Measurements from ENCODE around the gene RAB26.
"Not testable (repeated sequence)": the region's sequence is repeated elsewhere in the genome, so short reads cannot be mapped to it uniquely, and the experiment has no call there.

The RAB26 gene

GRCh38 chr16:2147981-2148671, at the start of gene RAB26:
TSS of gene RAB26 (plus strand) at chr16:2148625. CDS start at chr16:2148784, 159 bp downstream.
- DNase-seq = peak; percentile 92

GRCh38 chr16:2101581-2101980, 46.8 kb upstream of the RAB26 start:
- not testable (repeated sequence) for DNase-seq

GRCh38 chr16:2102471-2102870, 46.0 kb upstream of the RAB26 start:
- DNase-seq = no peak

GRCh38 chr16:2104464-2104863, 44.0 kb upstream of the RAB26 start:
- not testable (repeated sequence) for DNase-seq

GRCh38 chr16:2105291-2105690, 43.1 kb upstream of the RAB26 start:
- not testable (repeated sequence) for DNase-seq

GRCh38 chr16:2105769-2106168, 42.7 kb upstream of the RAB26 start:
- not testable (repeated sequence) for DNase-seq

- not testable (repeated sequence) for DNase-seq
Measured at GRCh38 chr16:2106211-2106610, 42.2 kb upstream of the RAB26 start.

GRCh38 chr16:2107121-2107790, 41.2 kb upstream of the RAB26 start:
- DNase-seq = not testable (repeated sequence)

- DNase-seq = not testable (repeated sequence)
Measured at GRCh38 chr16:2107791-2108125, 40.7 kb upstream of the RAB26 start.

- DNase-seq = not testable (repeated sequence)
Measured at GRCh38 chr16:2108446-2109270, 39.8 kb upstream of the RAB26 start.

- DNase-seq = not testable (repeated sequence)
Measured at GRCh38 chr16:2109271-2109580, 39.2 kb upstream of the RAB26 start.

GRCh38 chr16:2109872-2110271, 38.6 kb upstream of the RAB26 start:
- DNase-seq = not testable (repeated sequence)

- DNase-seq = not testable (repeated sequence)
Measured at GRCh38 chr16:2110332-2111008, 38.0 kb upstream of the RAB26 start.

GRCh38 chr16:2111009-2111353, 37.4 kb upstream of the RAB26 start:
- DNase-seq = not testable (repeated sequence)

GRCh38 chr16:2111412-2112335, 36.8 kb upstream of the RAB26 start:
- DNase-seq = not testable (repeated sequence)

- DNase-seq = not testable (repeated sequence)
Measured at GRCh38 chr16:2112539-2113106, 35.8 kb upstream of the RAB26 start.

- DNase-seq = not testable (repeated sequence)
Measured at GRCh38 chr16:2114225-2114624, 34.2 kb upstream of the RAB26 start.

- not testable (repeated sequence) for DNase-seq
Measured at GRCh38 chr16:2114885-2115590, 33.4 kb upstream of the RAB26 start.

- no peak for DNase-seq
Measured at GRCh38 chr16:2115591-2115973, 32.8 kb upstream of the RAB26 start.

- not testable (repeated sequence) for DNase-seq
Measured at GRCh38 chr16:2116428-2116827, 32.0 kb upstream of the RAB26 start.

GRCh38 chr16:2117341-2117740, 31.1 kb upstream of the RAB26 start:
- not testable (repeated sequence) for DNase-seq

Data from DMS 273 treated with DMSO at 0.1 percent for 48 hours (cell line).